HFFc6 (cell line): ENCODE results near the gene PRKG2. TPM values are rescaled to one million over a fixed set of nuclear protein-coding genes. Genes with fewer than 3 reads are reported as not detected.

ENCODE experiments used
- DNase-seq: peaks from one replicate; pipeline ENCODE4 v3.0.0-alpha.2; 2018
- H3K27ac Mint-ChIP-seq: 2 replicates; pipeline ENCODE4 v1.8.0; 2020; ENCODE audit warnings: mild to moderate bottlenecking, mixed read lengths
- H3K27me3 Mint-ChIP-seq: 2 replicates; pipeline ENCODE4 v1.8.0; 2021; ENCODE audit warnings: mild to moderate bottlenecking, moderate library complexity, mixed read lengths; ENCODE audit not compliant: insufficient read depth
- H3K36me3 Mint-ChIP-seq: 2 replicates; pipeline ENCODE4 v1.8.0; 2021; ENCODE audit warnings: low read depth, mixed read lengths
- H3K4me1 Mint-ChIP-seq: 2 replicates; pipeline ENCODE4 v1.8.0; 2020; ENCODE audit warnings: low read depth, mixed read lengths
- H3K4me3 Mint-ChIP-seq: 2 replicates; pipeline ENCODE4 v1.8.0; 2020; ENCODE audit warnings: mild to moderate bottlenecking, moderate library complexity, mixed read lengths
- H3K9me3 Mint-ChIP-seq: 2 replicates; pipeline ENCODE4 v1.8.0; 2020; ENCODE audit warnings: mild to moderate bottlenecking, mixed read lengths
- CTCF ChIP-seq: fragments of 200-600 bp; sonication (generic); IDR thresholded peaks from 2 replicates; pipeline ENCODE4 v1.5.0; 2021; ENCODE audit warnings: antibody characterized with exemption, mild to moderate bottlenecking
- total RNA-seq, 6 experiments: library from RNA; stranded (reverse); fragmentation: NEBNext Ultra II Directional; extraction: Animal tissue kit (Norgen Biotek cat#: 25700); gene quantifications; 2 replicates in 1 of 6; 3 replicates in 5 of 6; pipeline ENCODE4 v1.2.3, GENCODE V29; 2021

PRKG2 gene
- total RNA-seq, 6 experiments from 2014 or later = not detected

- DNase-seq = no peak
- no peaks in the 10 kb centered on the region for H3K27me3 Mint-ChIP-seq
- H3K4me1 Mint-ChIP-seq = no peaks in the 10 kb centered on the region
- H3K27ac Mint-ChIP-seq = no peak overlapping the region
- no peak overlapping the region for H3K4me3 Mint-ChIP-seq
- no peaks in the 10 kb centered on the region for H3K36me3 Mint-ChIP-seq
- H3K9me3 Mint-ChIP-seq = peaks cover 7% of the 10 kb centered on the region
- no peak for TF ChIP-seq CTCF
These were observed 61.9 kb downstream of the PRKG2 start for GRCh38 chr4:81152839-81153713.

GRCh38 chr4:81149976-81150375 lies 65.0 kb downstream of the PRKG2 start:
- no peak for TF ChIP-seq CTCF
- Mint-ChIP-seq H3K4me1 (no peaks in the 10 kb centered on the region), H3K9me3 (peaks cover 8% of the 10 kb centered on the region), H3K27me3 (no peaks in the 10 kb centered on the region), H3K4me3 (no peak overlapping the region), H3K36me3 (no peaks in the 10 kb centered on the region), H3K27ac (no peak overlapping the region)
- no peak for DNase-seq

- Mint-ChIP-seq H3K4me1 (no peaks in the 10 kb centered on the region), H3K36me3 (no peaks in the 10 kb centered on the region), H3K27ac (no peak overlapping the region), H3K4me3 (no peak overlapping the region), H3K9me3 (peaks cover 5% of the 10 kb centered on the region), H3K27me3 (no peaks in the 10 kb centered on the region)
- TF ChIP-seq CTCF = no peak
- DNase-seq = no peak
These were observed 66.4 kb downstream of the PRKG2 start for GRCh38 chr4:81148576-81148975.

DNA sequence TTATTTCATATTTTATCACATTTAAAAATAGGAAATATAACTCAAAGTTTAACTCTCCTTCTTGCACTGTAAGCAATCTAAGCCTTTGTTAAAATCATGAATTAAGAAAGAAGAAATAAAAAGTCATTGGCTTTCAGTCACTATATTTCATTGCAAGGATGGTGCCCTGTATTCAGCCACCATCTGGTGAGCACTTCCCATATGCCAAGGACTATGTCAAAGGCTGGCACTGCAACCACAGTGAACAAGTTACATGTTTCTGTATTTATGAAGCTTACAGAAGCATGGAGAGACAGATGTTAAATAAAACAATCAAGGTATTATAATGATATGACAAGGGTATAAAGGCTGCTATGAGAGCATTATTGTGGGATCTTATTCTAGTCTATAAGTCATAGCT lies 68.6 kb downstream of the PRKG2 start:
- Mint-ChIP-seq H3K36me3 (no peaks in the 10 kb centered on the region), H3K4me3 (no peak overlapping the region), H3K4me1 (no peaks in the 10 kb centered on the region), H3K27me3 (no peaks in the 10 kb centered on the region), H3K27ac (no peak overlapping the region), H3K9me3 (peaks cover 5% of the 10 kb centered on the region)
- TF ChIP-seq CTCF = no peak
- no peak for DNase-seq

DNA sequence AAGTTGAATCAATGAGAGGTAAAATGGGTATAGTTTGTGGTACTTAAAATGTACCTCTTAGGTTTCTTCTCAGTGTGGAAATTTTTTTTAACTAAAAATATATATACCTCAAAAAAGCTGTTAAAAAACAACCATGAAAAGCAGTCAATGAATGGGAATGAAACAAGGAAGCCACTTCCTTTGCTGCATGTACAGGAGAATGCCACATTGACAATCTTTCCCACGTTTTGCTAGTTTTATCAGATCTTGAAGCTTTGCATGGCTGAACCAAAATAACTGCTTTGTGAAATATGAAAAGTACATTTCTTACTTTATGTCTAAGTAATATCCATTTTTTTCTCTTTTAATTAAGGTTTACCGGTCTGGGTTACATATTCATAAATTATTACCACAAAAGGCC lies 71.8 kb downstream of the PRKG2 start:
- Mint-ChIP-seq H3K4me1 (no peaks in the 10 kb centered on the region), H3K27me3 (no peaks in the 10 kb centered on the region), H3K9me3 (peaks cover 9% of the 10 kb centered on the region; the same call in 1 of the 2 replicates), H3K4me3 (no peak overlapping the region), H3K27ac (no peak overlapping the region), H3K36me3 (no peaks in the 10 kb centered on the region)
- DNase-seq = no peak
- TF ChIP-seq CTCF = no peak
